GM21786 (cell line): ENCODE measurements around the gene SSTR3.

Experiments used
- ATAC-seq: cut with Tn5 transposase; IDR thresholded peaks from one replicate; pipeline ENCODE4 v1.9.1; 2021; ENCODE audit not compliant: unreplicated experiment

The SSTR3 gene

GRCh38 chr22:37154925-37155712 is 57.2 kb downstream of the SSTR3 start:
- no peak for ATAC-seq
